GM21390 (cell line): ENCODE measurements around the gene SYT9.
"Not testable (repeated sequence)": the region's sequence is repeated elsewhere in the genome, so short reads cannot be mapped to it uniquely, and the experiment has no call there.

Experiments
- ATAC-seq: cut with Tn5 transposase; IDR thresholded peaks from one replicate; pipeline ENCODE4 v1.9.1; 2021; ENCODE audit not compliant: unreplicated experiment

SYT9 gene

DNA sequence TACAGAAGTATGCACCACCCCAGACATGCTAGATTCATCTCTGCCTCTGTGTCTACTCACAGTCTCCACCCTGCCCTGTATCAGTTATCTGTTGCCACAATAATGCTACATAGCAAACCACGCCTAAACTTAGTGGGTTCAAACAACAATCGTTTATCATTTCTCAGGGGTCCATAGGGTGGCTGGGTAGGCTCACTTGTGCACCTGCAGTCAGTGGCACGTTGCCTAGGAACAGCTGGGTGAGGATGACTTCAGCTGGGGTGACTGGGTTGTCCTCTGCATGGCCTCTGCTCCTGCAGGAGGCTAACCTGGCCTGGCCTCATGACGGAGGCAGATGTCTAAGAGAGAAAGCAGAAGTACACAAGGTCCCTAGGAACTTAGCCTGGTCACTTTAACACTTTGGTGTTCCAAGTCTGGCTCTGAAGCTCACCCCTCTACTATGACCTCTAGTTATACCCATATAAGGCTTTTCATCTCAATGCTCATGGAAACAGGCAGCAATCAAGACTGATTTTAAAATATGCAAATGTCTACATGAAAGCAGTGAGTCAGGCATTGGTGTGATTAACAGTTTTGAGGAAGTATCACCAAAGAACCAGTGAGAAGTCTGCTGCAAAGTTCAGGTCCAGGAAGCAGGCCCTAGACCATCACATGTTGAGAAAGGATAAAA, 244.3 kb downstream of the SYT9 start:
- ATAC-seq, result peak; percentile 94

DNA sequence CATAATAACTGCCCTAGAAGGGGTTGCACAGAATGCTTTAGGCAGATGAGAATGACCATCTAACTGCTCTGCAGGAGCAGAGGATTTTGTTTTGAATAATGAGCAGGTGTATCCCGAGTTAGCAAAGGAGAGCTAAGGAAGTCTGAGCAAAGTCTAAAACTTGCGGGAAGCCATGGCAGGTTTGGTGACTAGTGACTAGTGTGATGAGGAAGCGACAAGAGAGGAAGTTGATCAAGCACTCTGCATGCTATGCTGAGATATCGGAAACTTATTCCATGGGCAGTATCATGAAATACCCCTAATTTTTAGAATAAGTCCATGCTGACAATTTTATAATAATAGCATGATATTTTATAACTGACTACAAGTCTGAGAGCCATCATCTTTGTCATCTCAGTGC, 246.5 kb downstream of the SYT9 start:
- no peak for ATAC-seq

DNA sequence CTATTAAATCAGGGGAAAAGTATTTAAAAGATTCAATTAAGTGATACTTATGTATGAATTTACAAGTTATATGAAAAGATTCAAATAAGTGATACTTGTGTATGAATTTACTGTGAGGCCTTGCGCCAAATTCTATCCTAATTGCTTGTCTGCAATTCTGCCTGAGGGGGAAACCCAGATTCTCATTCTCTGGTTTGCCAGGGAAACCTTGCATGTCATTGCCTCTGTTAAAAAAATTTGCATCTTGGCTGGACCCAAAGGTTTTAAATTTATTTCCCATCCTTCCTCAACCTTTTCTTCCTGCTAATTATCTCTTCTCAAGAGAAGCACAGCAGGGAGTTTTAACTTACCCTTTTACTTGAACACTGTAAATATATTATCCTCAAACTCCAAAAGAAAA, 247.4 kb downstream of the SYT9 start:
- ATAC-seq, result no peak

- ATAC-seq, result no peak
Measured at GRCh38 chr11:7500251-7500650, 248.5 kb downstream of the SYT9 start.

GRCh38 chr11:7501251-7501650, 249.5 kb downstream of the SYT9 start:
- no peak for ATAC-seq

GRCh38 chr11:7501894-7502293, 250.2 kb downstream of the SYT9 start:
- ATAC-seq, result peak; percentile 54

DNA sequence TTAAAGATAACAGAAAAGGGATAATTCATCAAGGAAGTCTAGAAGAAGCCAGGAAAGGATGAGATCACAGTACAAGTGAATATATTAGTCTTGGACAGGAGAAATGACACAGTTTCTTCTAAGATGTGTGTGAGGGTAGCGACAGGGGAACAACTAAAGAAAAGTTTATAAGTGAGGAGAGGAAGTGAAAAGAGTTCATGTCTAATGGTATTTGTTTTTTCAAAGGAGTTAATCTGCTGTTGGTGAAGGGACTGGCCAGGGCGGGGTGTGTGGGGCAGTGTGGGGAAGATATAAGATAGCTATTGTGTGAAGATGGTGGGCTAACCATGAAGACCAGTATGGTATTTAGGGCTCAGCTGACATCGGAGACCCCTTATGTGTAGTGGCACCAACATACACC, 254.5 kb downstream of the SYT9 start:
- ATAC-seq, result no peak

DNA sequence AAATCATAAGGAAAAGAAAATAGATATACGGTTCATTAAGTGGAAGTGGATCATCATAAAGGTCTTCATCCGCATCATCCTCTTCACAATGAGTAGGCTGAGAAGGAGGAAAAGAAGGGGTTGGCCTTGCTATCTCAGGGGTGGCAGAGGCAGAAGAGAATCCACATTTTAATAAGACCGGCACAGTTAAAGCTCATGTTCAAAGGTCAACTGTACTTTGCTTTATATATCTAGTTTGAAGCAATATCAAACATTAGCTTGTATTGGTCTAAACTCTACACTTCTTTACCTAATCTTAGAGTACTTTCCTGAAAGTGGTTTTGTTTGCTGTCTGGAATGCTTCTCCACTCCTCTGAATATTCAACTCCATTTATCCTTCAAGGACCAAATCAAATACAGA, 256.4 kb downstream of the SYT9 start:
- no peak for ATAC-seq

- no peak for ATAC-seq
Measured at GRCh38 chr11:7509966-7510365, 258.3 kb downstream of the SYT9 start.

DNA sequence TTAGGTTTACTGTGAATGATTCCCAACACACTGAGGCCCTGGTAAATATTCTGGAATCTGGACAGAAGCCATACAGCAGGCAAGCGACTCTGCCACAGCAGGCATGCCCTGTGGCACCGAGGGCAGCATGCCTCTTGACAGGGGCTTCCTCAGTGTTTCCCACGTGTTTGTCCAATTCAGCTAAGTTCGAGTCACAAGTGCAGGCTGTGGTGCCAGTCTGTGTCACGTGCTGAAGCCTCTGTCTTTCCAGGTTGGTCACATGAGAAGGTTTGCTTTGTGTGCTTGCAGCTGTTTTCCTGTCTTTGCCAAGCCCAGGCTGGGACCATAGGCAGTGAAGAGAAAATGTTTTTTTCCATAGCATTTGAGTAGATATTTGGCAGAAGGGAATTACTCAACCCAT, 259.7 kb downstream of the SYT9 start:
- ATAC-seq, result no peak

- peak; percentile 69 for ATAC-seq
Measured at GRCh38 chr11:7512525-7513233, 261.0 kb downstream of the SYT9 start.

DNA sequence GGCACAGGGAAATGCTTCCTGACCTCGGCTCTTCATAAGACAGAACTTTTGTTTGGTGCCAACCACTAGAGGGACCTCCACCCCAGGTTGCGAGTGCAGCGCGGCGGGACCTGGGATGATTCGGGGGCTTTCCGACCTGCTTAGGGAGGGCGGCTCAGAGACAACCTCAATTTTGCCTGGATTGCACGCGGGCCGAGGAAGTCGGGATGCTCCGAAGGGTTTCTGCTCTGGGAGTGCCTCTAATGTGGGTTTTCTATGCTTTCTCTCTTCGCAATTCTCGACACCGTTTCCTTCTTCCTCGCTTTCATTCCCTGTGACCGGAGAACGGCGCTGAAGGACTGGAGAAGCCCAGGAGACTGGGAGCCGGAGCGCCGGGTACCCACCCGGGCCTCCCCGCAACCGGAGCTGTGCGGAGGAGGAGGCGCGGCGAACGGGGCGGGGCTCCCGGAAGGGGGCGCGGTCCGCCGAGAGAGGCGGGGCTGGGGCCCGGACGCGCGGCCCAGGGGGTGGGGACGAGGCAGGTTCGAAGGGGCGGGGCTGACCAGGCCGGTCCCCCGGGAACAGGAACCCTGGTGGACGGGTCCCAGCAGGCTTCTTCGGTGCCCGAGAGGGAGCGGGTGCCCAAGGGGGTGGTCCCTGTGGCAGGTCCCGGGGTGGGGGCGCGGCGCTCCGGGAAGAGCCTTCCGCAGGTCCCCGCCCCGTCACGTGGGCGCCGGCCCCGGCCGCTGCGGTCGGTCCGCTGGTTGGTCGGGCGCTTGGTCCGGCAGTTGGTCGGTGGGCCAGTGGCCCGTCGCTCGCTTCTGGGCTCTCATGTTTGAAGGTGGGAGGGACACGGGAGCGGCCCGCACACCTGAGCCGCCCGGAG, 261.8 kb downstream of the SYT9 start, which contains the start of gene PPFIBP2:
Gene PPFIBP2 (plus strand): TSS at position 766 of the 865 bp plus-strand sequence. CDS start 35,477 bp downstream, outside the sequence.
- ATAC-seq, result peak; percentile 64

DNA sequence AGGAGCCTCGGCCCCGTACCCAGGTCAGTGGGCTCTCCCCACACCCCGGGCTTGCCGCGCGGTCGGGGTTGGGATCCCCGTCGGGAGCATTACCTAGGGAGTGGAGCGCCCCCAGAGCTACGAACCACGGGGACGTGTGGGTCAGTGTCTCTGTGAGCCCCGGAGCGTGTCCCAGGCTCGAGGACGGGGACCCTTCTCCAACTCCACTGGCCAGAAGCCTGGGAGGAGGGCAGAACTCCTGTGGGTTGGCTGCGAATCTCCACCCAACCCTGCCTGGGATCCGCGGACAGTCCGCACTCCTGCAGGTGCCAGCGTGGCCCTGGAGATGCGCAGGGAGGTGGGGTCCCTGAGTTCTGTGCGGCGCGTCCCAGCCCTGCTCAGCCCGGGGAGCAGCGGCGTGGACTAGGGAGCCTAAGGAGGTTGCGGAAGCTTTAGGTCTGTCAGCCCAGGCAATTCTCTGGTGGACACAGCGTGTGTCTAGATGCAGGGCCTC, 262.4 kb downstream of the SYT9 start:
- ATAC-seq, result peak; percentile 11

- ATAC-seq, result no peak
Measured at GRCh38 chr11:7515447-7515886, 263.8 kb downstream of the SYT9 start.

- ATAC-seq, result no peak
Measured at GRCh38 chr11:7516475-7516874, 264.8 kb downstream of the SYT9 start.

- not testable (repeated sequence) for ATAC-seq
Measured at GRCh38 chr11:7517743-7518142, 266.0 kb downstream of the SYT9 start.
